ENCODE data around the gene SLC8A3. TPM values are rescaled to one million over a fixed set of nuclear protein-coding genes. Genes with fewer than 3 reads are reported as not detected.
"Not testable (repeated sequence)": the region's sequence is repeated elsewhere in the genome, so short reads cannot be mapped to it uniquely, and the experiment has no call there.

The SLC8A3 gene
- under 0.01 TPM in 1 of 2 replicates, not detected in the other for total RNA-seq

- peak within 1 kb of the TSS; percentile 41 for H3K4me3 ChIP-seq (ENCODE audit: low read depth, low read length)
- DNase-seq (ENCODE audit: low read depth): peak; percentile 19
- TF ChIP-seq CTCF (IDR thresholded peaks at IDR 0.05; ENCODE audit: insufficient read depth, low read depth, low read length): no peak
Observed at GRCh38 chr14:70188659-70189455, at the start of gene SLC8A3. TSS of gene SLC8A3 (minus strand) at chr14:70188951. CDS start at chr14:70168422, 20,529 bp downstream.

- no peak for TF ChIP-seq CTCF (IDR thresholded peaks at IDR 0.05; ENCODE audit: insufficient read depth, low read depth, low read length)
- DNase-seq (ENCODE audit: low read depth): no peak
- no peak overlapping the region for H3K4me3 ChIP-seq (ENCODE audit: low read depth, low read length)
Observed at GRCh38 chr14:70237710-70238109, 49.0 kb upstream of the SLC8A3 start.

GRCh38 chr14:70234066-70234950, 45.6 kb upstream of the SLC8A3 start:
- no peak for TF ChIP-seq CTCF (IDR thresholded peaks at IDR 0.05; ENCODE audit: insufficient read depth, low read depth, low read length)
- H3K4me3 ChIP-seq (ENCODE audit: low read depth, low read length): no peak overlapping the region
- no peak for DNase-seq (ENCODE audit: low read depth)

- not testable (repeated sequence) for H3K4me3 ChIP-seq (ENCODE audit: low read depth, low read length); DNase-seq (ENCODE audit: low read depth)
Observed at GRCh38 chr14:70231756-70232544, 43.2 kb upstream of the SLC8A3 start.

- not testable (repeated sequence) for DNase-seq (ENCODE audit: low read depth); H3K4me3 ChIP-seq (ENCODE audit: low read depth, low read length)
Observed at GRCh38 chr14:70229877-70230640, 41.3 kb upstream of the SLC8A3 start.

- TF ChIP-seq CTCF (IDR thresholded peaks at IDR 0.05; ENCODE audit: insufficient read depth, low read depth, low read length): no peak
- peak; percentile 5 for DNase-seq (ENCODE audit: low read depth)
- no peak overlapping the region for H3K4me3 ChIP-seq (ENCODE audit: low read depth, low read length)
Observed at GRCh38 chr14:70213721-70214282, 25.1 kb upstream of the SLC8A3 start.

- no peak for DNase-seq (ENCODE audit: low read depth)
- TF ChIP-seq CTCF (IDR thresholded peaks at IDR 0.05; ENCODE audit: insufficient read depth, low read depth, low read length): no peak
Observed at GRCh38 chr14:70212752-70213151, 24.0 kb upstream of the SLC8A3 start.

More at GRCh38 chr14:70212752-70213151, 24.0 kb upstream of the SLC8A3 start:
- H3K4me3 ChIP-seq (ENCODE audit: low read depth, low read length): no peak overlapping the region

Measured in fibroblast of villous mesenchyme (primary cell).